Endothelial cell of umbilical vein (primary cell): ENCODE data around the gene ADCY5. TPM values are rescaled to one million over a fixed set of nuclear protein-coding genes. Genes with fewer than 3 reads are reported as not detected.

Experiments used
- BruUV-seq: library from RNA; stranded (reverse); fragments of 400-500 nt; replicated peaks from 2 replicates; lab custom pipeline; 2021; lab: Mats Ljungman, UMichigan
- CTCF ChIA-PET: fragments of 300-600, 350-600 bp; sonication (Branson Sonifier 250); formaldehyde crosslinking; loops from one replicate; lab custom pipeline; 2021; ENCODE audit warnings: antibody characterized with exemption, inconsistent platforms; lab: Charles Lee
- POLR2A ChIA-PET: fragments of 300-600, 350-600 bp; sonication (Branson Sonifier 250); formaldehyde crosslinking; loops from one replicate; lab custom pipeline; 2021; ENCODE audit warnings: antibody characterized with exemption, inconsistent platforms; lab: Charles Lee
- DNase-seq: peaks from one replicate; pipeline ENCODE4 v3.0.0-alpha.2; 2011; ENCODE audit warnings: low read depth, low spot score
- FAIRE-seq: peaks from 2 replicates; lab custom pipeline; 2011; peaks lifted over from hg19 to GRCh38; lab: Jason Lieb, UNC
- H2AFZ ChIP-seq: 2 replicates; pipeline ENCODE4 v1.6.0; 2012; ENCODE audit warnings: low read depth, low read length, control low read depth, inconsistent platforms
- H3K27ac ChIP-seq: 2 replicates; pipeline ENCODE4 v1.5.1; 2011; ENCODE audit warnings: low read depth, mild to moderate bottlenecking, control low read depth, low read length, moderate library complexity; ENCODE audit not compliant: insufficient read depth
- H3K27me3 ChIP-seq, 2 experiments: 2 replicates each; pipeline versions ENCODE4 v1.6.0 to v1.6.1; 2011; ENCODE audit warnings: low read length in 2 of 2, mixed read lengths in 1 of 2; ENCODE audit not compliant: control insufficient read depth in 2 of 2, insufficient read depth in 2 of 2
- H3K36me3 ChIP-seq, 2 experiments: 2 replicates in 1 of 2; 3 replicates in 1 of 2; pipeline ENCODE4 v1.5.1; 2011; ENCODE audit warnings: low read length in 2 of 2, mild to moderate bottlenecking in 1 of 2, moderate library complexity in 1 of 2; ENCODE audit not compliant: control insufficient read depth in 2 of 2, insufficient read depth in 2 of 2; ENCODE audit errors: extremely low read depth in 1 of 2
- H3K4me1 ChIP-seq: 3 replicates; pipeline ENCODE4 v1.5.1; 2011; ENCODE audit warnings: mild to moderate bottlenecking, low read length; ENCODE audit not compliant: control insufficient read depth, insufficient read depth; ENCODE audit errors: extremely low read depth
- H3K4me2 ChIP-seq: 2 replicates; pipeline ENCODE4 v1.6.1; 2011; ENCODE audit warnings: low read length, control low read depth, mixed read lengths; ENCODE audit not compliant: insufficient read depth
- H3K4me3 ChIP-seq, 3 experiments: fragments of 200-600 bp in 1 of 3; sonication (generic), shearing (Covaris generic) in 1 of 3; replicated peaks in 1 of 3; 2 replicates each; pipeline ENCODE4 v1.5.1; 2011 to 2016; ENCODE audit warnings: control low read depth in 3 of 3, low read length in 3 of 3, mild to moderate bottlenecking in 2 of 3, inconsistent platforms in 1 of 3, low read depth in 1 of 3, moderate library complexity in 1 of 3; ENCODE audit not compliant: insufficient read depth in 1 of 3
- H3K79me2 ChIP-seq: 2 replicates; pipeline ENCODE4 v1.6.0; 2012; ENCODE audit warnings: low read length, inconsistent platforms; ENCODE audit not compliant: control insufficient read depth, insufficient read depth
- H3K9ac ChIP-seq: replicated peaks from 2 replicates; pipeline ENCODE3; 2011; ENCODE audit warnings: low read length, control low read depth; ENCODE audit not compliant: insufficient read depth; ENCODE audit errors: extremely low read depth
- H3K9me1 ChIP-seq: replicated peaks from 3 replicates; pipeline ENCODE4 v1.6.0; 2011; ENCODE audit warnings: mild to moderate bottlenecking, low read length; ENCODE audit not compliant: control insufficient read depth, insufficient read depth; ENCODE audit errors: extremely low read depth
- H3K9me3 ChIP-seq: replicated peaks from 2 replicates; pipeline ENCODE4 v1.5.1; 2012; ENCODE audit warnings: low read length, inconsistent platforms; ENCODE audit not compliant: control insufficient read depth, insufficient read depth
- H4K20me1 ChIP-seq: replicated peaks from 2 replicates; pipeline ENCODE3; 2011; ENCODE audit warnings: mild to moderate bottlenecking, low read length; ENCODE audit not compliant: control insufficient read depth, insufficient read depth; ENCODE audit errors: extremely low read depth
- EZH2 ChIP-seq: IDR thresholded peaks from 2 replicates; pipeline ENCODE4 v1.6.1; 2012; ENCODE audit warnings: borderline replicate concordance, low read depth, mild to moderate bottlenecking, moderate library complexity, low read length, inconsistent platforms; ENCODE audit not compliant: severe bottlenecking
- FOS ChIP-seq: IDR thresholded peaks from 2 replicates; pipeline ENCODE4 v1.6.1; 2011; ENCODE audit warnings: mild to moderate bottlenecking, low read length, moderate library complexity, borderline replicate concordance; ENCODE audit not compliant: insufficient read depth
- GATA2 ChIP-seq: IDR thresholded peaks from 2 replicates; pipeline ENCODE4 v1.7.0; 2011; ENCODE audit warnings: low read depth, mild to moderate bottlenecking, moderate library complexity, mixed read lengths, low read length; ENCODE audit not compliant: insufficient read length, insufficient read depth
- JUN ChIP-seq: IDR thresholded peaks from 2 replicates; pipeline ENCODE4 v1.6.1; 2011; ENCODE audit warnings: borderline replicate concordance, low read depth; ENCODE audit not compliant: insufficient read length, insufficient read depth
- MAX ChIP-seq: IDR thresholded peaks from 2 replicates; pipeline ENCODE4 v1.6.1; 2011; ENCODE audit not compliant: insufficient read depth, insufficient read length
- POLR2A ChIP-seq: IDR thresholded peaks from 2 replicates; pipeline ENCODE4 v1.6.1; 2012; ENCODE audit warnings: low read depth, mild to moderate bottlenecking, control low read depth, low read length
- POLR2AphosphoS5 ChIP-seq: IDR thresholded peaks from 2 replicates; pipeline ENCODE4 v1.6.1; 2012; ENCODE audit warnings: low read depth, mild to moderate bottlenecking, control low read depth, low read length, moderate library complexity; ENCODE audit not compliant: insufficient read depth
- dilution Hi-C: fragments of 300-500 bp; cut with MboI; formaldehyde crosslinking; loops from one replicate; pipeline ENCODE4 v1.15.0; 2019; ENCODE audit warnings: low sequenced_read_pairs; ENCODE audit not compliant: extremely low pct_ligation_motif_present
- intact Hi-C: fragments of 100-400 bp; cut with micrococcal nuclease; formaldehyde crosslinking; loops from one replicate; pipeline ENCODE4 v1.10.0; 2022
- polyA plus RNA-seq, 4 experiments: library from polyadenylated mRNA; depleted of rRNA in 3 of 4; stranded (reverse) in 3 of 4; unstranded in 1 of 4; fragments of >200 nt; gene quantifications; 2 replicates each; pipeline versions ENCODE4 v1.2.1 to v1.2.3, GENCODE V29; 2011 to 2012; ENCODE audit warnings: missing spikeins in 1 of 4
- total RNA-seq: library from RNA; stranded (reverse); gene quantifications from 2 replicates; pipeline ENCODE4 v1.2.3, GENCODE V29; 2021

ADCY5 gene
- total and polyA plus RNA-seq, 2 donors (not counting 3 experiments of a cell fraction or from before 2014, with no cell fraction given) = 0.01 TPM; not detected in 1

- no peak for FAIRE-seq
- Histone ChIP-seq H3K4me2 (no peak overlapping the region), H3K9me3 (no peaks in the 10 kb centered on the region), H3K9ac (no peak overlapping the region), H3K4me1 (no peaks in the 10 kb centered on the region), H3K4me3 (no peak overlapping the region), H3K27me3 (peaks cover 0 to 7% of the 10 kb centered on the region in 2 experiments), H3K79me2 (no peaks in the 10 kb centered on the region), H3K27ac (no peak overlapping the region), H4K20me1 (no peaks in the 10 kb centered on the region), H3K9me1 (no peaks in the 10 kb centered on the region), H3K36me3 (no peaks in the 10 kb centered on the region), H2AFZ (no peak overlapping the region)
- dilution Hi-C loops = no loop called here
- no peak for DNase-seq
- ChIA-PET CTCF (interaction anchor here (1.0 kb wide), 1 partner anchor 19 kb away, joined by 3 read pairs; no protein-coding TSS in a partner anchor), POLR2A (no interaction called here)
- intact Hi-C loops = no loop called here
- no TSS peak for BruUV-seq
- TF ChIP-seq JUN (no peak), EZH2 (no peak), POLR2A (no peak), FOS (no peak), GATA2 (no peak), MAX (no peak), POLR2AphosphoS5 (no peak)
Observed at GRCh38 chr3:123310741-123311140, 138.1 kb downstream of the ADCY5 start.

GRCh38 chr3:123310186-123310585 is 138.7 kb downstream of the ADCY5 start:
- Histone ChIP-seq H3K36me3 (no peaks in the 10 kb centered on the region), H3K79me2 (no peaks in the 10 kb centered on the region), H2AFZ (no peak overlapping the region), H4K20me1 (no peaks in the 10 kb centered on the region), H3K4me1 (no peaks in the 10 kb centered on the region), H3K9ac (no peak overlapping the region), H3K9me3 (no peaks in the 10 kb centered on the region), H3K27ac (no peak overlapping the region), H3K9me1 (no peaks in the 10 kb centered on the region), H3K4me3 (no peak overlapping the region), H3K4me2 (no peak overlapping the region), H3K27me3 (peaks cover 0 to 6% of the 10 kb centered on the region in 2 experiments)
- BruUV-seq = no TSS peak
- no peak for DNase-seq
- ChIA-PET CTCF (interaction anchor here (1.0 kb wide), 1 partner anchor 19 kb away, joined by 3 read pairs; no protein-coding TSS in a partner anchor), POLR2A (no interaction called here)
- dilution Hi-C loops = no loop called here
- FAIRE-seq = no peak
- TF ChIP-seq POLR2A = no peak
- TF ChIP-seq MAX = no peak
- no peak for TF ChIP-seq POLR2AphosphoS5
- TF ChIP-seq FOS = no peak
- intact Hi-C loops = no loop called here
